ENCODE results near the gene ACAD9.
A peak's percentile ranks its signal among the peaks of the same experiment; 100 is the strongest.
"Not testable (repeated sequence)": the region's sequence is repeated elsewhere in the genome, so short reads cannot be mapped to it uniquely, and the experiment has no call there.

The ACAD9 gene

GRCh38 chr3:128884992-128885391 is 5.6 kb downstream of the ACAD9 start:
- H3K27ac ChIP-seq = no peak overlapping the region
- no peak for DNase-seq (ENCODE audit: low read depth, low spot score)

GRCh38 chr3:128889139-128889894 is 9.9 kb downstream of the ACAD9 start:
- H3K27ac ChIP-seq = no peak overlapping the region
- no peak for DNase-seq (ENCODE audit: low read depth, low spot score)

- DNase-seq (ENCODE audit: low read depth, low spot score) = no peak
- H3K27ac ChIP-seq = peak overlapping the region; percentile 17
Measured at GRCh38 chr3:128895843-128896697, 16.6 kb downstream of the ACAD9 start.

GRCh38 chr3:128902426-128902825 is 23.0 kb downstream of the ACAD9 start:
- H3K27ac ChIP-seq = no peak overlapping the region
- DNase-seq (ENCODE audit: low read depth, low spot score) = no peak

GRCh38 chr3:128903501-128903900 is 24.1 kb downstream of the ACAD9 start:
- DNase-seq (ENCODE audit: low read depth, low spot score) = no peak
- no peak overlapping the region for H3K27ac ChIP-seq

- DNase-seq (ENCODE audit: low read depth, low spot score) = no peak
- H3K27ac ChIP-seq = no peak overlapping the region
Measured at GRCh38 chr3:128906031-128906803, 26.8 kb downstream of the ACAD9 start.

GRCh38 chr3:128906804-128907525 is 27.5 kb downstream of the ACAD9 start:
- no peak overlapping the region for H3K27ac ChIP-seq
- DNase-seq (ENCODE audit: low read depth, low spot score) = no peak

GRCh38 chr3:128907706-128908445 is 28.5 kb downstream of the ACAD9 start:
- DNase-seq (ENCODE audit: low read depth, low spot score) = no peak
- no peak overlapping the region for H3K27ac ChIP-seq

- no peak for DNase-seq (ENCODE audit: low read depth, low spot score)
Measured at GRCh38 chr3:128908951-128909350, 29.5 kb downstream of the ACAD9 start.

GRCh38 chr3:128910006-128910405 is 30.6 kb downstream of the ACAD9 start:
- DNase-seq (ENCODE audit: low read depth, low spot score) = no peak
- no peak overlapping the region for H3K27ac ChIP-seq

More at GRCh38 chr3:128908951-128909350, 29.5 kb downstream of the ACAD9 start:
- no peak overlapping the region for H3K27ac ChIP-seq

GRCh38 chr3:128911911-128912310 is 32.5 kb downstream of the ACAD9 start:
- DNase-seq (ENCODE audit: low read depth, low spot score) = no peak
- H3K27ac ChIP-seq = no peak overlapping the region

GRCh38 chr3:128914966-128915645 is 35.7 kb downstream of the ACAD9 start:
- DNase-seq (ENCODE audit: low read depth, low spot score) = no peak
- H3K27ac ChIP-seq = no peak overlapping the region

- DNase-seq (ENCODE audit: low read depth, low spot score) = no peak
- no peak overlapping the region for H3K27ac ChIP-seq
Measured at GRCh38 chr3:128917291-128917690, 37.9 kb downstream of the ACAD9 start.

GRCh38 chr3:128919988-128920387 is 40.6 kb downstream of the ACAD9 start:
- H3K27ac ChIP-seq = no peak overlapping the region
- no peak for DNase-seq (ENCODE audit: low read depth, low spot score)

GRCh38 chr3:128922804-128923459 is 43.5 kb downstream of the ACAD9 start:
- no peak overlapping the region for H3K27ac ChIP-seq
- no peak for DNase-seq (ENCODE audit: low read depth, low spot score)

GRCh38 chr3:128923576-128923975 is 44.2 kb downstream of the ACAD9 start:
- no peak for DNase-seq (ENCODE audit: low read depth, low spot score)
- no peak overlapping the region for H3K27ac ChIP-seq

- DNase-seq (ENCODE audit: low read depth, low spot score); H3K27ac ChIP-seq: not testable (repeated sequence)
Measured at GRCh38 chr3:128923986-128924385, 44.6 kb downstream of the ACAD9 start.

- DNase-seq (ENCODE audit: low read depth, low spot score) = no peak
- no peak overlapping the region for H3K27ac ChIP-seq
Measured at GRCh38 chr3:128929364-128929763, 49.9 kb downstream of the ACAD9 start.
